ENCODE results near the gene MAP2K6.

The MAP2K6 gene

GRCh38 chr17:69414408-69415274 is at the start of gene MAP2K6:
TSS of gene MAP2K6 (plus strand) at chr17:69414697. CDS start at chr17:69414985, 288 bp downstream.
- peak; percentile 62 for DNase-seq (ENCODE audit: low read depth)

GRCh38 chr17:69367298-69367697 is 47.2 kb upstream of the MAP2K6 start:
- no peak for DNase-seq (ENCODE audit: low read depth)

GRCh38 chr17:69373069-69373468 is 41.4 kb upstream of the MAP2K6 start:
- DNase-seq (ENCODE audit: low read depth), result no peak

- no peak for DNase-seq (ENCODE audit: low read depth)
These were observed 39.3 kb upstream of the MAP2K6 start for GRCh38 chr17:69375229-69375628.

GRCh38 chr17:69388822-69389442 is 25.6 kb upstream of the MAP2K6 start:
- no peak for DNase-seq (ENCODE audit: low read depth)

GRCh38 chr17:69390795-69391501 is 23.5 kb upstream of the MAP2K6 start:
- no peak for DNase-seq (ENCODE audit: low read depth)

GRCh38 chr17:69401251-69401650 is 13.2 kb upstream of the MAP2K6 start:
- DNase-seq (ENCODE audit: low read depth), result no peak

GRCh38 chr17:69402052-69402451 is 12.4 kb upstream of the MAP2K6 start:
- DNase-seq (ENCODE audit: low read depth), result no peak

GRCh38 chr17:69404399-69404798 is 10.1 kb upstream of the MAP2K6 start:
- no peak for DNase-seq (ENCODE audit: low read depth)

GRCh38 chr17:69405096-69405495 is 9.4 kb upstream of the MAP2K6 start:
- no peak for DNase-seq (ENCODE audit: low read depth)

GRCh38 chr17:69406941-69407340 is 7.6 kb upstream of the MAP2K6 start:
- DNase-seq (ENCODE audit: low read depth), result no peak

- no peak for DNase-seq (ENCODE audit: low read depth)
These were observed 6.7 kb upstream of the MAP2K6 start for GRCh38 chr17:69407759-69408158.

GRCh38 chr17:69410671-69411070 is 3.8 kb upstream of the MAP2K6 start:
- DNase-seq (ENCODE audit: low read depth), result no peak

- no peak for DNase-seq (ENCODE audit: low read depth)
These were observed 2.7 kb upstream of the MAP2K6 start for GRCh38 chr17:69411766-69412165.

GRCh38 chr17:69412251-69412671 is 2.2 kb upstream of the MAP2K6 start:
- DNase-seq (ENCODE audit: low read depth), result no peak

- DNase-seq (ENCODE audit: low read depth), result no peak
These were observed 934 bp downstream of the MAP2K6 start for GRCh38 chr17:69415431-69415830.

- DNase-seq (ENCODE audit: low read depth), result no peak
These were observed 3.3 kb downstream of the MAP2K6 start for GRCh38 chr17:69417545-69418483.

GRCh38 chr17:69418535-69418934 is 4.0 kb downstream of the MAP2K6 start:
- no peak for DNase-seq (ENCODE audit: low read depth)

GRCh38 chr17:69423450-69423849 is 9.0 kb downstream of the MAP2K6 start:
- no peak for DNase-seq (ENCODE audit: low read depth)

- DNase-seq (ENCODE audit: low read depth), result no peak
These were observed 10.0 kb downstream of the MAP2K6 start for GRCh38 chr17:69424287-69425041.

- DNase-seq (ENCODE audit: low read depth), result no peak
These were observed 11.5 kb downstream of the MAP2K6 start for GRCh38 chr17:69425978-69426377.

Measured in stimulated activated CD8-positive, alpha-beta memory T cell treated with anti-CD3 and anti-CD28 coated beads, Interleukin-7, amount 100 ng/mL, for 24 hours (primary cell).